ENCODE measurements around the gene DUSP6. TPM values are rescaled to one million over a fixed set of nuclear protein-coding genes. Genes with fewer than 3 reads are reported as not detected.

The DUSP6 gene
- total RNA-seq, 1 donor from 2014 or later, result 24.8 TPM

DNA sequence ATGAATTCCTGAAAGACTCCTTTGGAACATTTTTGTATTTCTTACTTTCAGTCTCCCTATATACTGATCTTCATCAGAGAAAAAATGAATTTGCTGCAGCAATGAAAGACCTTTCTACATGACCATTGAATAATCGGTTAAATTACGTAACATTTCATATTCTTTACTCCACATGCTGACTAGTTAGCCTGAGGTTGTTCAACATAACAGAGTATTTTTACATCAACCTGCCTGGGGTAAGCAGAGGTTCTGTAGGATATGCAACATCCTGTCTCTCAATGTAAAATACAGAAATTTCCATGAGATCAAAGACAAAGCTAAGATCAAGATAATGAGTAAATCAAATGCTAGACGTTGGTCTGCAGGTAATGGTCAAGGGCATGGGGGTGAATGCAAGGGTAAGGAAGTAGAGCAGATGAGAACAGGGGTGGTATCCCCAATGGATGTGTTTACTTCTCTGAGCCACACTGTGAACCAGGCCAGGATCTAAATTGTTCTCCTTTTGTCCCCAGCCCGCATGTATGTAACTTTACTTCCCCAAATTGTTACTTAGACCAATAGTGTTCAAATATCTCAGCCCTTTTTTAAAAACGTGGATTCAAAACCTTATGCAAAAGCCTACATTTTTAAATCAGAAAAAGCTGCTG is 45.4 kb downstream of the DUSP6 start:
- Mint-ChIP-seq H3K27ac (no peak overlapping the region), H3K4me1 (peaks cover 13% of the 10 kb centered on the region), H3K4me3 (no peak overlapping the region), H3K27me3 (ENCODE audit: low read depth) (no peaks in the 10 kb centered on the region), H3K9me3 (no peaks in the 10 kb centered on the region), H3K36me3 (no peaks in the 10 kb centered on the region)
- TF ChIP-seq, protein P1, sequence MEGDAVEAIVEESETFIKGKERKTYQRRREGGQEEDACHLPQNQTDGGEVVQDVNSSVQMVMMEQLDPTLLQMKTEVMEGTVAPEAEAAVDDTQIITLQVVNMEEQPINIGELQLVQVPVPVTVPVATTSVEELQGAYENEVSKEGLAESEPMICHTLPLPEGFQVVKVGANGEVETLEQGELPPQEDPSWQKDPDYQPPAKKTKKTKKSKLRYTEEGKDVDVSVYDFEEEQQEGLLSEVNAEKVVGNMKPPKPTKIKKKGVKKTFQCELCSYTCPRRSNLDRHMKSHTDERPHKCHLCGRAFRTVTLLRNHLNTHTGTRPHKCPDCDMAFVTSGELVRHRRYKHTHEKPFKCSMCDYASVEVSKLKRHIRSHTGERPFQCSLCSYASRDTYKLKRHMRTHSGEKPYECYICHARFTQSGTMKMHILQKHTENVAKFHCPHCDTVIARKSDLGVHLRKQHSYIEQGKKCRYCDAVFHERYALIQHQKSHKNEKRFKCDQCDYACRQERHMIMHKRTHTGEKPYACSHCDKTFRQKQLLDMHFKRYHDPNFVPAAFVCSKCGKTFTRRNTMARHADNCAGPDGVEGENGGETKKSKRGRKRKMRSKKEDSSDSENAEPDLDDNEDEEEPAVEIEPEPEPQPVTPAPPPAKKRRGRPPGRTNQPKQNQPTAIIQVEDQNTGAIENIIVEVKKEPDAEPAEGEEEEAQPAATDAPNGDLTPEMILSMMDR (IDR thresholded peaks at IDR 0.05; ENCODE audit: unreplicated experiment), result no peak
- no peak for DNase-seq (ENCODE audit: low spot score in 2 of 2, unreplicated experiment in 2 of 2)

DNA sequence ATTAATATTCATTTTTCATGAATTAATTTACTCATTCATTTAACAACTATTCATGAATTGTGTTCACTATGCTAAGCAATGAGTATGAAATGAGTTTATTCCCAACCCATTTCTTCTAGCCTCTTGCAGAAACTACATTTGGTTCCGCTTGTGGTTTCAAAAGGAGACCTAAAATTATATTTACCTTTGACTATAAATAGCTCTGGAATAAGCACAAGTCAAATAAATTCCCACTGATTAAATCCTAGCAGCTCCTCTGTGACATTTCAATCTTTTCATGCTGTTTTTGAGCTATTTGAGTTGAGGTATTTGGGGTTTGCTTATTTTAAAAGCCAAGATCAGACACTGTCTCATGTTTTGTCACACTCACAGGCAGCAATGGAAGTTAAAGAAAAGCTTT is 46.9 kb downstream of the DUSP6 start:
- H3K4me1 Mint-ChIP-seq, result peaks cover 13% of the 10 kb centered on the region
- H3K27me3 Mint-ChIP-seq (ENCODE audit: low read depth), result no peaks in the 10 kb centered on the region
- no peaks in the 10 kb centered on the region for H3K36me3 Mint-ChIP-seq
- H3K27ac Mint-ChIP-seq, result no peak overlapping the region
- DNase-seq (ENCODE audit: low spot score in 2 of 2, unreplicated experiment in 2 of 2), result no peak
- H3K4me3 Mint-ChIP-seq, result no peak overlapping the region
- H3K9me3 Mint-ChIP-seq, result no peaks in the 10 kb centered on the region
- TF ChIP-seq, protein P1 (IDR thresholded peaks at IDR 0.05; ENCODE audit: unreplicated experiment), result no peak

DNA sequence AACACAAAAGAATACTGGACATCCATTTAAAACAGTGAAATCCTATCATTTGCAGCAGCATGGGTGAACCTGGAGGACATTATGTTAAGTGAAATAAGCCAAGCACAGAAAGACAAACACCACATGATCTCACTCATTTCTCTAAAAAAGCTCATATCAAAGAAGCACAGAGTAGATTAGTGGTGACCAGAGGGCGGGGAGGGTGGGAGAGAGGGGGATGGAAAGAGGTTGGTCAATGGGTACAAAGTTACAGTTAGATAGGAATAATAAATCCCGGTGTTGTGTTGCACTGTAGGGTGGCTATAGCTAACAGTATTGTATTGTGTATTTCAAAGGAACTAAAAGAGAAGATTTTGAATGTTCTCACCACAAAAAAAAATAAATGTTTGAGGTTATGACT is 52.4 kb downstream of the DUSP6 start:
- Mint-ChIP-seq H3K27me3 (ENCODE audit: low read depth) (no peaks in the 10 kb centered on the region), H3K9me3 (peaks cover 18% of the 10 kb centered on the region), H3K4me1 (no peaks in the 10 kb centered on the region), H3K36me3 (no peaks in the 10 kb centered on the region), H3K4me3 (no peak overlapping the region), H3K27ac (no peak overlapping the region)
- TF ChIP-seq, protein P1 (IDR thresholded peaks at IDR 0.05; ENCODE audit: unreplicated experiment), result no peak
- DNase-seq (ENCODE audit: low spot score in 2 of 2, unreplicated experiment in 2 of 2), result no peak

DNA sequence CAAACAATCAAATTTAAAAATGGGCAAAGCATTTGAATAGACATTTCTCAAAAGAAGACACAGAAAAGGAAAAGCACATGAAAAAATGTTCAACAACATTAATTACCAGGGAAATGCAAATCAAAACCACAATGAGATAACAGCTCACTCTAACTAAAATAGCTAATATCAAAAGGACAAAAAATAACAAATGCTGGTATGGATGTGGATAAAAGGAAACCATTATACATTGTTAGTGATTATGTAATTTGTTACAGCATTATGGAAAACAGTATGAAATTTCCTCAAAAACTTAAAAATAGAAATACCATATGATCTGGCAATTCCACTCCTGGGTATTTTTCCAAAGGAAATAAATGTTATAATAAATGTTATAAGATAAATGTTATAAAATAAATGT is 52.9 kb downstream of the DUSP6 start:
- Mint-ChIP-seq H3K4me3 (no peak overlapping the region), H3K4me1 (no peaks in the 10 kb centered on the region), H3K27me3 (ENCODE audit: low read depth) (no peaks in the 10 kb centered on the region), H3K36me3 (no peaks in the 10 kb centered on the region), H3K27ac (no peak overlapping the region), H3K9me3 (peaks cover 18% of the 10 kb centered on the region)
- TF ChIP-seq, protein P1 (IDR thresholded peaks at IDR 0.05; ENCODE audit: unreplicated experiment), result no peak
- DNase-seq (ENCODE audit: low spot score in 2 of 2, unreplicated experiment in 2 of 2), result no peak

Other genes starting within 250 kb of the DUSP6 start
- 6.4 to 7.2 TPM (median 6.4 TPM) in 3 replicates for gene GALNT4, start 172.3 kb upstream of the DUSP6 start, total RNA-seq
- 11.9 to 12.5 TPM (median 12.1 TPM) in 3 replicates for gene POC1B, start 173.5 kb upstream of the DUSP6 start, total RNA-seq